OCI-LY1 (cell line): ENCODE results near the gene TRABD2A.

Experiments
- EZH2 ChIP-seq: fragments of 200-600 bp; sonication (generic), shearing (Covaris generic); IDR thresholded peaks from 2 replicates; pipeline ENCODE4 v1.8.0; 2017; ENCODE audit warnings: borderline replicate concordance, mixed run types, mild to moderate bottlenecking, antibody characterized with exemption, low read length, moderate library complexity, mixed read lengths
- TF ChIP-seq, protein P1 (sequence below): fragments of 200-600 bp; sonication (generic), shearing (Covaris generic); IDR thresholded peaks from 2 replicates; pipeline ENCODE4 v1.5.1; 2017; ENCODE audit warnings: mild to moderate bottlenecking, antibody characterized with exemption, low read length, moderate library complexity, mixed read lengths

DNA sequence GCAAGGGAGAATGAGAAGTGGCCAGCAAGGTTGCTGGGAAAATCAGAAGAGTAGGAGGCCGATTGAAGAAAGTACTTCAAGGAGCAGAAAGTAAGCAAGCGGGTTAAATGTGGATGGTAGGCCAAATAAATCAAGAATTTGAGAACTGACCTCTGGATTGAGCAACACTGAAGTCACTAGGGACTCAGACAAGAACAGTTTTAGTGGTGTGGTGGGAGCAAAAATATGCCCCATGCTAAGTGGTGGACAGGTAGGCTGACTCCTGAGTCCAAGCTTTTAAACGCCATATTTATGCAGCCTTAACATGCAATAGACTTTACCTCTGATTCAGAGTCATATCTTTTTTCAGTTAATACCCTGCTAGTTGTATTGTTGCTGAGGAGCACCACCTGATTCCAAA, 4.5 kb downstream of the TRABD2A start:
- TF ChIP-seq, protein P1, sequence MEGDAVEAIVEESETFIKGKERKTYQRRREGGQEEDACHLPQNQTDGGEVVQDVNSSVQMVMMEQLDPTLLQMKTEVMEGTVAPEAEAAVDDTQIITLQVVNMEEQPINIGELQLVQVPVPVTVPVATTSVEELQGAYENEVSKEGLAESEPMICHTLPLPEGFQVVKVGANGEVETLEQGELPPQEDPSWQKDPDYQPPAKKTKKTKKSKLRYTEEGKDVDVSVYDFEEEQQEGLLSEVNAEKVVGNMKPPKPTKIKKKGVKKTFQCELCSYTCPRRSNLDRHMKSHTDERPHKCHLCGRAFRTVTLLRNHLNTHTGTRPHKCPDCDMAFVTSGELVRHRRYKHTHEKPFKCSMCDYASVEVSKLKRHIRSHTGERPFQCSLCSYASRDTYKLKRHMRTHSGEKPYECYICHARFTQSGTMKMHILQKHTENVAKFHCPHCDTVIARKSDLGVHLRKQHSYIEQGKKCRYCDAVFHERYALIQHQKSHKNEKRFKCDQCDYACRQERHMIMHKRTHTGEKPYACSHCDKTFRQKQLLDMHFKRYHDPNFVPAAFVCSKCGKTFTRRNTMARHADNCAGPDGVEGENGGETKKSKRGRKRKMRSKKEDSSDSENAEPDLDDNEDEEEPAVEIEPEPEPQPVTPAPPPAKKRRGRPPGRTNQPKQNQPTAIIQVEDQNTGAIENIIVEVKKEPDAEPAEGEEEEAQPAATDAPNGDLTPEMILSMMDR: no peak
- no peak for TF ChIP-seq EZH2
